ENCODE data around the gene SMAD5. TPM values are rescaled to one million over a fixed set of nuclear protein-coding genes. Genes with fewer than 3 reads are reported as not detected.

Gene SMAD5
- total and polyA plus RNA-seq, 2 of the 4 experiments (the other 2 are of a cell fraction) = 37.4 to 101 TPM

DNA sequence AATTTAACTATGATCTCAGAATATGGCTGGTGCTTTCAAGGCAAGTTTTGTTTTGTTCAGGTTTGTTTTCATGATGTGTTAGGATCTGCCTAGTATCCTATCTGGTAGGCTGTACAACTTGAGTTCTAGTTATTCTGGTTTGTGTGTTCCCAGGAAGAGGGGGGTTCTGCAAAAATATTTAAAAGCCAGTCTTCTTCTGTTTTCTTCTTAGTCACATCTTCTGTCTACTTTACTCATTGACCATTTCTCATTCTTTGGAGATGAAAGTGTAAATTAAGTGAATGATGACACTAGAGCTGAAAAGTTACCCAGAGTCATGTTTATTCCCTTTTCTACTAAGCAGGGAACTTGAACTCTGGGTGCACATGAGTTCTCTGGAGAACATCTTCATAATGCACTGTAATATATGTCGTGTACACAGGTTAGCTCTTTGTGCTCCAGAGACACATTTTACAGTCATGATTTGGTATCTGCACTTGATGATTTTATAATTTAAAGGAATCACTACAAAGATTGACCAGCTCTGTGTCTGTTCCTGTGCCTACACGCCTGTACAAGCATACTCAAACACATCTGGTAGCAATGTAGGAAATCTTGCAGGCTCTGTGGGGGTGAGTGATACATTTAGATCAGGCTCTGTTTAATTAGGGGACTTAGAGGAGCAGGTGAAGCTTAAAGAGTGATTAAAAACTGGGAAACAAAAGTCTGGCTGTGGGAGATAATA is 5.0 kb downstream of the SMAD5 start:
- CTCF ChIA-PET = no interaction called here
- BruUV-seq (replicated peaks) = no TSS peak
- Histone ChIP-seq H2AK5ac (ENCODE audit: low read depth, low read length) (no peak overlapping the region), H3K9me3 (ENCODE audit: control insufficient read depth, insufficient read depth, low read length) (no peaks in the 10 kb centered on the region), H3K4ac (ENCODE audit: low read depth, low read length) (no peak overlapping the region), H3K4me1 (ENCODE audit: control insufficient read depth, insufficient read depth, low read length) (peaks cover 7% of the 10 kb centered on the region), H2AK9ac (replicated peaks; ENCODE audit: low read depth, low read length, poor library complexity) (no peak overlapping the region), H3K27me3 (ENCODE audit: control insufficient read depth, insufficient read depth, low read length) (no peaks in the 10 kb centered on the region), H3K23ac (ENCODE audit: low read depth, low read length) (no peak overlapping the region), H4K20me1 (ENCODE audit: insufficient read depth, low read length) (peaks cover 84% of the 10 kb centered on the region), H3K79me1 (ENCODE audit: low read depth in 1 of 2, low read length in 2 of 2) (peaks cover 8 to 47% of the 10 kb centered on the region in 2 experiments; a peak in 3 of 4 replicates), H3K36me3 (ENCODE audit: control insufficient read depth, insufficient read depth, low read length) (no peaks in the 10 kb centered on the region; the same call in 1 of the 2 replicates), H3K18ac (ENCODE audit: low read depth, low read length) (no peak overlapping the region), H3K9me1 (ENCODE audit: insufficient read depth, low read length) (peaks cover 8% of the 10 kb centered on the region), H2AFZ (replicated peaks; ENCODE audit: low read length, poor library complexity) (no peak overlapping the region), H3K4me2 (ENCODE audit: low read depth, low read length) (no peak overlapping the region), H2BK120ac (ENCODE audit: low read depth, low read length) (no peak overlapping the region), H3K14ac (replicated peaks; ENCODE audit: low read depth, low read length) (no peak overlapping the region), H2BK20ac (ENCODE audit: low read depth, low read length) (no peak overlapping the region), H4K8ac (ENCODE audit: low read depth in 2 of 2, low read length in 2 of 2) (no peak overlapping the region), H3K56ac (ENCODE audit: extremely low read depth, insufficient read depth, low read length) (no peak overlapping the region), H3K9ac (ENCODE audit: low read depth, low read length) (no peak overlapping the region), H4K91ac (ENCODE audit: insufficient read depth, low read depth, low read length) (no peak overlapping the region), H3K4me3 (ENCODE audit: insufficient read depth, low read depth, low read length) (no peak overlapping the region), H4K5ac (ENCODE audit: low read depth, low read length) (no peak overlapping the region), H2BK15ac (ENCODE audit: low read depth, low read length) (no peak overlapping the region), H3K27ac (ENCODE audit: insufficient read depth, low read length) (no peak overlapping the region), H2BK5ac (ENCODE audit: low read depth, low read length, poor library complexity, severe bottlenecking) (no peak overlapping the region)
- no CpG with 5 or more reads among the region's 2 CpGs for WGBS, 2 experiments (ENCODE audit: extremely low coverage in 2 of 2, insufficient read length in 1 of 2)
- ATAC-seq (ENCODE audit: low read depth) (no peak), DNase-seq (no peak)
- TF ChIP-seq RAD21 (IDR thresholded peaks at IDR 0.05; ENCODE audit: low read length) (no peak), RFX5 (IDR thresholded peaks at IDR 0.05; ENCODE audit: low read depth, low read length) (no peak), MAFK (IDR thresholded peaks at IDR 0.05; ENCODE audit: low read depth, low read length) (no peak), POLR2A (IDR thresholded peaks at IDR 0.05; ENCODE audit: low read depth, low read length) (no peak), FOS (IDR thresholded peaks at IDR 0.05; ENCODE audit: low read depth, low read length) (no peak), CHD1 (IDR thresholded peaks at IDR 0.05; ENCODE audit: low read depth, low read length) (no peak), CEBPB (IDR thresholded peaks at IDR 0.05; ENCODE audit: low read depth, low read length) (no peak), SMC3 (IDR thresholded peaks at IDR 0.05; ENCODE audit: low read depth, low read length) (no peak), RCOR1 (IDR thresholded peaks at IDR 0.05; ENCODE audit: insufficient replicate concordance, low read length) (no peak), MAZ (IDR thresholded peaks at IDR 0.05; ENCODE audit: borderline replicate concordance, low read depth, low read length) (no peak), MXI1 (IDR thresholded peaks at IDR 0.05; ENCODE audit: borderline replicate concordance, low read depth, low read length) (no peak), NFE2L2 (IDR thresholded peaks at IDR 0.05; ENCODE audit: low read depth, low read length) (no peak)
- TF ChIP-seq, protein P1, sequence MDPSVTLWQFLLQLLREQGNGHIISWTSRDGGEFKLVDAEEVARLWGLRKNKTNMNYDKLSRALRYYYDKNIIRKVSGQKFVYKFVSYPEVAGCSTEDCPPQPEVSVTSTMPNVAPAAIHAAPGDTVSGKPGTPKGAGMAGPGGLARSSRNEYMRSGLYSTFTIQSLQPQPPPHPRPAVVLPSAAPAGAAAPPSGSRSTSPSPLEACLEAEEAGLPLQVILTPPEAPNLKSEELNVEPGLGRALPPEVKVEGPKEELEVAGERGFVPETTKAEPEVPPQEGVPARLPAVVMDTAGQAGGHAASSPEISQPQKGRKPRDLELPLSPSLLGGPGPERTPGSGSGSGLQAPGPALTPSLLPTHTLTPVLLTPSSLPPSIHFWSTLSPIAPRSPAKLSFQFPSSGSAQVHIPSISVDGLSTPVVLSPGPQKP (IDR thresholded peaks at IDR 0.05; ENCODE audit: borderline replicate concordance, low read depth, low read length) = no peak
- TF ChIP-seq, protein P2, sequence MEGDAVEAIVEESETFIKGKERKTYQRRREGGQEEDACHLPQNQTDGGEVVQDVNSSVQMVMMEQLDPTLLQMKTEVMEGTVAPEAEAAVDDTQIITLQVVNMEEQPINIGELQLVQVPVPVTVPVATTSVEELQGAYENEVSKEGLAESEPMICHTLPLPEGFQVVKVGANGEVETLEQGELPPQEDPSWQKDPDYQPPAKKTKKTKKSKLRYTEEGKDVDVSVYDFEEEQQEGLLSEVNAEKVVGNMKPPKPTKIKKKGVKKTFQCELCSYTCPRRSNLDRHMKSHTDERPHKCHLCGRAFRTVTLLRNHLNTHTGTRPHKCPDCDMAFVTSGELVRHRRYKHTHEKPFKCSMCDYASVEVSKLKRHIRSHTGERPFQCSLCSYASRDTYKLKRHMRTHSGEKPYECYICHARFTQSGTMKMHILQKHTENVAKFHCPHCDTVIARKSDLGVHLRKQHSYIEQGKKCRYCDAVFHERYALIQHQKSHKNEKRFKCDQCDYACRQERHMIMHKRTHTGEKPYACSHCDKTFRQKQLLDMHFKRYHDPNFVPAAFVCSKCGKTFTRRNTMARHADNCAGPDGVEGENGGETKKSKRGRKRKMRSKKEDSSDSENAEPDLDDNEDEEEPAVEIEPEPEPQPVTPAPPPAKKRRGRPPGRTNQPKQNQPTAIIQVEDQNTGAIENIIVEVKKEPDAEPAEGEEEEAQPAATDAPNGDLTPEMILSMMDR (conservative IDR thresholded peaks at IDR 0.05; ENCODE audit: low read depth, low read length) = no peak
- POLR2A ChIA-PET (ENCODE audit: unreplicated experiment) = no interaction called here
- in situ Hi-C loops (cut with MboI; ENCODE audit: low sequenced_read_pairs) (no loop called here), dilution Hi-C loops (cut with HindIII; ENCODE audit: low sequenced_read_pairs, unreplicated experiment) (no loop called here), intact Hi-C loops (cut with micrococcal nuclease) (loop anchor here (1.0 kb wide), 1 partner anchor 10 kb away; no protein-coding TSS in a partner anchor)
